Measurements from ENCODE around the gene ENDOU. TPM values are rescaled to one million over a fixed set of nuclear protein-coding genes. Genes with fewer than 3 reads are reported as not detected.

Gene ENDOU
- total RNA-seq, 1 experiment from 2014 or later: 0.39 TPM

DNA sequence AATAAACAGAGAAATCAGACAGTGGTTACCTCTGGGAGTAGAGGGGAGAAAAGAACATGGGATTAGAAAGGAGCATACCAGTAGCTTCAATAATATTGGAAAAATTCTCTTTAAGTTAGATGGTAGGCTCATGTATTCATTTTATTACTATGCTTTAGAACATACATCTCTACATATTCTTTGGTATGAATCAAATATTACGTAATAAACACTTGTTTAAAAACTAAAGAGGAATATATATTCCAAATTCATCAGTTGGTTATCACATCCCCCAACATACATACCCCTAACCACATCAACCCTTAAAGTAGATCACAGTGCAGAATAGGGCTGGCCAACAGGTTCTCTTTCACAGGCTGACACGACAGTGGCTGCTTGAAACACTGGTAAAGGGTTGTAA lies 25.0 kb downstream of the ENDOU start:
- Histone ChIP-seq H3K27ac (no peak overlapping the region), H3K4me3 (no peak overlapping the region), H3K4me1 (replicated peaks; ENCODE audit: insufficient read depth) (peaks cover 8% of the 10 kb centered on the region), H3K9me3 (ENCODE audit: insufficient read depth, low read depth) (no peaks in the 10 kb centered on the region), H3K4me2 (no peak overlapping the region), H3K27me3 (ENCODE audit: insufficient read depth, low read depth) (no peaks in the 10 kb centered on the region), H4K20me1 (ENCODE audit: insufficient read depth) (0 out of 2 replicates have a peak, but pooled peaks cover 5% of the 10 kb centered on the region), H3K9me2 (ENCODE audit: insufficient read depth) (no peaks in the 10 kb centered on the region), H3K36me3 (ENCODE audit: low read depth) (peaks cover 38% of the 10 kb centered on the region), H3F3A (ENCODE audit: insufficient read depth, low read depth) (peaks cover 9% of the 10 kb centered on the region; the same call in 1 of the 2 replicates), H3K79me2 (ENCODE audit: low read depth) (peaks cover 38% of the 10 kb centered on the region), H2AFZ (no peak overlapping the region)
- no peak for DNase-seq
- CTCF ChIA-PET: no interaction called here
- POLR2A ChIA-PET (ENCODE audit: unreplicated experiment): no interaction called here
- intact Hi-C loops (cut with micrococcal nuclease; ENCODE audit: unreplicated experiment): no loop called here
- no peak for TF ChIP-seq EZH2 (IDR thresholded peaks at IDR 0.05; ENCODE audit: low read depth)
- TF ChIP-seq, protein P1, sequence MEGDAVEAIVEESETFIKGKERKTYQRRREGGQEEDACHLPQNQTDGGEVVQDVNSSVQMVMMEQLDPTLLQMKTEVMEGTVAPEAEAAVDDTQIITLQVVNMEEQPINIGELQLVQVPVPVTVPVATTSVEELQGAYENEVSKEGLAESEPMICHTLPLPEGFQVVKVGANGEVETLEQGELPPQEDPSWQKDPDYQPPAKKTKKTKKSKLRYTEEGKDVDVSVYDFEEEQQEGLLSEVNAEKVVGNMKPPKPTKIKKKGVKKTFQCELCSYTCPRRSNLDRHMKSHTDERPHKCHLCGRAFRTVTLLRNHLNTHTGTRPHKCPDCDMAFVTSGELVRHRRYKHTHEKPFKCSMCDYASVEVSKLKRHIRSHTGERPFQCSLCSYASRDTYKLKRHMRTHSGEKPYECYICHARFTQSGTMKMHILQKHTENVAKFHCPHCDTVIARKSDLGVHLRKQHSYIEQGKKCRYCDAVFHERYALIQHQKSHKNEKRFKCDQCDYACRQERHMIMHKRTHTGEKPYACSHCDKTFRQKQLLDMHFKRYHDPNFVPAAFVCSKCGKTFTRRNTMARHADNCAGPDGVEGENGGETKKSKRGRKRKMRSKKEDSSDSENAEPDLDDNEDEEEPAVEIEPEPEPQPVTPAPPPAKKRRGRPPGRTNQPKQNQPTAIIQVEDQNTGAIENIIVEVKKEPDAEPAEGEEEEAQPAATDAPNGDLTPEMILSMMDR (conservative IDR thresholded peaks at IDR 0.05): no peak
- no TSS peak for BruUV-seq (replicated peaks)

DNA sequence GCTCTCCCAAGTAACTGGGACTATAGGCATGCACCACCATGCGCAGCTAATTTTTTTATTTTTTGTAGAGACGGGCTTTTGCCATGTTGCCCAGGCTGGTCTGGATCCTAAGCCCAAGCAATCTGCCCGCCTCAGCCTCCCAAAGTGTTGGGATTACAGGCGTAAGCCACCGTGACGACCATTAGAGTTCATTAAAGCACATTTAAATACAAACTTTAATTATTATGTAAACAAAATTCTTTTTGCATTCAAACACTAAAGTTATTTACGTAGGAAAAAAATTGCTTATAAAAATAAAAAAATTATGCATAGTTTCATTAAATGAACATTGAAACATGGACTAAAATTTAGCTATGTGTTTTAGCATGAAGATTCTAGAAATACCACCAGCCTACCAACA lies 26.7 kb downstream of the ENDOU start:
- Histone ChIP-seq H3K27ac (no peak overlapping the region), H3K4me1 (replicated peaks; ENCODE audit: insufficient read depth) (no peaks in the 10 kb centered on the region), H3F3A (ENCODE audit: insufficient read depth, low read depth) (peaks cover 9% of the 10 kb centered on the region; the same call in 1 of the 2 replicates), H3K9me3 (ENCODE audit: insufficient read depth, low read depth) (no peaks in the 10 kb centered on the region), H3K4me3 (no peak overlapping the region), H3K79me2 (ENCODE audit: low read depth) (peaks cover 22% of the 10 kb centered on the region), H3K27me3 (ENCODE audit: insufficient read depth, low read depth) (no peaks in the 10 kb centered on the region), H3K4me2 (no peak overlapping the region), H2AFZ (no peak overlapping the region), H3K9me2 (ENCODE audit: insufficient read depth) (no peaks in the 10 kb centered on the region), H4K20me1 (ENCODE audit: insufficient read depth) (no peaks in the 10 kb centered on the region), H3K36me3 (ENCODE audit: low read depth) (peaks cover 43% of the 10 kb centered on the region)
- no TSS peak for BruUV-seq (replicated peaks)
- TF ChIP-seq EZH2 (IDR thresholded peaks at IDR 0.05; ENCODE audit: low read depth): no peak
- TF ChIP-seq, protein P1 (conservative IDR thresholded peaks at IDR 0.05): no peak
- intact Hi-C loops (cut with micrococcal nuclease; ENCODE audit: unreplicated experiment): no loop called here
- DNase-seq: no peak
- POLR2A ChIA-PET (ENCODE audit: unreplicated experiment): interaction anchor here (0.5 kb wide), 1 partner anchor 141 kb away, joined by 5 read pairs; no protein-coding TSS in a partner anchor
- CTCF ChIA-PET: no interaction called here

DNA sequence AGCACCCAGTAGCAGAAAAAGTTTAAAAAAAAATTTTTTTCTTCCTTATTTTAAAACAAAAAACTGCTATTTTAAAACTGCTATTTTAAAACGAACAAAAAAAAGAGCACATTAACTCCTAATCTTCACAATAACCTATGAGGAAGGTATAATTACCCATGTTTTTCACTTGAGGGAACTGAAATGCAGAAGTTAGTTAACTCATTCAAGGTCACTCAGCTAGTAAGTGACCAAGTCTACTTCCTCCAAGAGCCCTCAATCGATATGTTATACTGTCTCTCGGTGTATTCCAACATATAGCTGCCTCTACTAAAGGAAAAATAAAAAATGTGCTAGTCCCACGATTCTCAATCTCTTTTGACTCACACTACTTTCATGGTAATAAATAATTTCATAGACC lies 27.2 kb downstream of the ENDOU start:
- no peak overlapping the region for H2AFZ ChIP-seq
- peaks cover 49% of the 10 kb centered on the region for H3K36me3 ChIP-seq (ENCODE audit: low read depth)
- peaks cover 9% of the 10 kb centered on the region; the same call in 1 of the 2 replicates for H3F3A ChIP-seq (ENCODE audit: insufficient read depth, low read depth)
- no TSS peak for BruUV-seq (replicated peaks)
- H3K27ac ChIP-seq: no peak overlapping the region
- no peak for DNase-seq
- no peaks in the 10 kb centered on the region for H3K9me2 ChIP-seq (ENCODE audit: insufficient read depth)
- ChIA-PET CTCF (no interaction called here), POLR2A (ENCODE audit: unreplicated experiment) (interaction anchor here (0.6 kb wide), 1 partner anchor 39 kb away, joined by 3 read pairs; no protein-coding TSS in a partner anchor)
- peaks cover 16% of the 10 kb centered on the region for H3K79me2 ChIP-seq (ENCODE audit: low read depth)
- no peaks in the 10 kb centered on the region for H3K27me3 ChIP-seq (ENCODE audit: insufficient read depth, low read depth)
- H3K4me3 ChIP-seq: no peak overlapping the region
- H3K4me2 ChIP-seq: no peak overlapping the region
- H3K9me3 ChIP-seq (ENCODE audit: insufficient read depth, low read depth): no peaks in the 10 kb centered on the region
- H4K20me1 ChIP-seq (ENCODE audit: insufficient read depth): no peaks in the 10 kb centered on the region
- intact Hi-C loops (cut with micrococcal nuclease; ENCODE audit: unreplicated experiment): no loop called here
- no peaks in the 10 kb centered on the region for H3K4me1 ChIP-seq (replicated peaks; ENCODE audit: insufficient read depth)
- TF ChIP-seq EZH2 (IDR thresholded peaks at IDR 0.05; ENCODE audit: low read depth): no peak
- TF ChIP-seq, protein P1 (conservative IDR thresholded peaks at IDR 0.05): no peak

Measured in PC-9 (cell line).